GM12878 (cell line): ENCODE measurements around the gene STBD1.

Experiments used
- BCLAF1 ChIP-seq: fragments of 450-650 bp; IDR thresholded peaks from 2 replicates; pipeline ENCODE4 v1.6.1; 2017; ENCODE audit warnings: antibody characterized with exemption, mild to moderate bottlenecking, moderate library complexity
- EP300 ChIP-seq, 2 experiments: fragments of 150-350 bp in 1 of 2; IDR thresholded peaks; 2 replicates each; pipeline ENCODE4 v1.6.1; 2011 to 2012; ENCODE audit warnings: low read depth in 2 of 2, low read length in 2 of 2, borderline replicate concordance in 1 of 2, improper control_type of control experiment in 1 of 2, inconsistent platforms in 1 of 2; ENCODE audit not compliant: control insufficient read depth in 1 of 2
- ESRRA ChIP-seq: IDR thresholded peaks from 2 replicates; pipeline ENCODE4 v1.6.1; 2012; ENCODE audit warnings: mild to moderate bottlenecking, low read length, improper control_type of control experiment
- EZH2 ChIP-seq: IDR thresholded peaks from 2 replicates; pipeline ENCODE4 v1.6.1; 2012; ENCODE audit warnings: low read depth, mild to moderate bottlenecking, control low read depth, inconsistent platforms, low read length, borderline replicate concordance; ENCODE audit not compliant: control insufficient read depth
- JUNB ChIP-seq: IDR thresholded peaks from 2 replicates; pipeline ENCODE4 v1.6.1; 2016; ENCODE audit warnings: antibody characterized with exemption, mild to moderate bottlenecking
- PAX8 ChIP-seq: fragments of 450-650 bp; IDR thresholded peaks from 2 replicates; pipeline ENCODE4 v1.6.1; 2017; ENCODE audit warnings: mild to moderate bottlenecking, moderate library complexity
- POLR2A ChIP-seq: IDR thresholded peaks from 2 replicates; pipeline ENCODE4 v1.6.1; 2011; ENCODE audit warnings: low read depth, mild to moderate bottlenecking, low read length
- RCOR1 ChIP-seq: conservative IDR thresholded peaks from 2 replicates; pipeline ENCODE4 v1.6.1; 2012; ENCODE audit warnings: low read depth, low read length, improper control_type of control experiment
- RFX5 ChIP-seq: IDR thresholded peaks from 2 replicates; pipeline ENCODE4 v1.6.1; 2011; ENCODE audit warnings: low read depth, low read length, improper control_type of control experiment
- TF ChIP-seq, protein P1 (sequence below), 3 experiments: IDR thresholded peaks in 2 of 3; conservative IDR thresholded peaks in 1 of 3; 2 replicates each; pipeline ENCODE4 v1.5.1; 2011; ENCODE audit warnings: low read depth in 3 of 3, low read length in 3 of 3, mild to moderate bottlenecking in 3 of 3, control low read depth in 2 of 3, moderate library complexity in 2 of 3, inconsistent platforms in 1 of 3, mixed read lengths in 1 of 3; ENCODE audit not compliant: control insufficient read depth in 2 of 3, insufficient read depth in 1 of 3; ENCODE audit errors: extremely low read depth in 1 of 3

DNA sequence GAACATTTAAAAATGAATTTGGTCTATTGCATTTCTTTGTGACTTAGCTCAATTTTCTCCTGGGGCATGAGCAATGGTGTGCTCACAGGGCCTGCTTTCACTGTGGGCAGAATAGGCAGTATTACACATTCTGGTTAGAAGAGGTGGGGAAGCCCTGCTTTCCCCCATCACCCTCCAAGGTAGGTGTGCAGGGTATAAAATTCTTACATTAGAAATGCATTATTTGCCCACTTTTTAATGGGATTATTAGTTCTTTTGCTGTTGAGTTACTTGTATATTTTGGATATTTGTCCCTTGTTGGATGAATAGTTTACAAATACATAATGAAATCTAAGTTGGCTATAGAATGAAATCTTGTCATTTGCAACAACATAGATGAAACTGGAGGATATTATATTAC is 8.3 kb upstream of the STBD1 start:
- TF ChIP-seq, protein P1, sequence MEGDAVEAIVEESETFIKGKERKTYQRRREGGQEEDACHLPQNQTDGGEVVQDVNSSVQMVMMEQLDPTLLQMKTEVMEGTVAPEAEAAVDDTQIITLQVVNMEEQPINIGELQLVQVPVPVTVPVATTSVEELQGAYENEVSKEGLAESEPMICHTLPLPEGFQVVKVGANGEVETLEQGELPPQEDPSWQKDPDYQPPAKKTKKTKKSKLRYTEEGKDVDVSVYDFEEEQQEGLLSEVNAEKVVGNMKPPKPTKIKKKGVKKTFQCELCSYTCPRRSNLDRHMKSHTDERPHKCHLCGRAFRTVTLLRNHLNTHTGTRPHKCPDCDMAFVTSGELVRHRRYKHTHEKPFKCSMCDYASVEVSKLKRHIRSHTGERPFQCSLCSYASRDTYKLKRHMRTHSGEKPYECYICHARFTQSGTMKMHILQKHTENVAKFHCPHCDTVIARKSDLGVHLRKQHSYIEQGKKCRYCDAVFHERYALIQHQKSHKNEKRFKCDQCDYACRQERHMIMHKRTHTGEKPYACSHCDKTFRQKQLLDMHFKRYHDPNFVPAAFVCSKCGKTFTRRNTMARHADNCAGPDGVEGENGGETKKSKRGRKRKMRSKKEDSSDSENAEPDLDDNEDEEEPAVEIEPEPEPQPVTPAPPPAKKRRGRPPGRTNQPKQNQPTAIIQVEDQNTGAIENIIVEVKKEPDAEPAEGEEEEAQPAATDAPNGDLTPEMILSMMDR (IDR thresholded peaks at IDR 0.05 in 2 of 3, conservative IDR thresholded peaks at IDR 0.05 in 1 of 3; ENCODE audit: control insufficient read depth in 2 of 3, extremely low read depth in 1 of 3, insufficient read depth in 1 of 3, low read depth in 3 of 3, low read length in 3 of 3): no peak
- TF ChIP-seq PAX8 (no peak), JUNB (no peak), POLR2A (no peak), RCOR1 (no peak), EP300 (IDR thresholded peaks at IDR 0.05; ENCODE audit: borderline replicate concordance in 1 of 2, control insufficient read depth in 1 of 2, low read depth in 2 of 2, low read length in 2 of 2) (no peak), BCLAF1 (no peak), EZH2 (no peak), ESRRA (no peak), RFX5 (no peak)
